GM23338 (cell line): ENCODE results near the gene DEXI. TPM values are rescaled to one million over a fixed set of nuclear protein-coding genes. Genes with fewer than 3 reads are reported as not detected.

Source experiments
- ATAC-seq: fragments of 200-7000 bp; cut with Tn5 transposase; 3 replicates; pipeline ENCODE4 v1.9.1; 2020
- DNase-seq: peaks from one replicate; pipeline ENCODE4 v3.0.0-alpha.2; 2015; ENCODE audit warnings: low spot score
- H2AFZ ChIP-seq: fragments of 200-600 bp; sonication (generic); 2 replicates; pipeline ENCODE4 v1.8.0; 2016; ENCODE audit warnings: antibody characterized with exemption, mild to moderate bottlenecking, moderate library complexity
- H3F3A ChIP-seq: fragments of 200-600 bp; sonication (generic); replicated peaks from 2 replicates; pipeline ENCODE4 v1.8.0; 2017; ENCODE audit warnings: antibody characterized with exemption, mixed run types, low read depth
- H3K27ac ChIP-seq: fragments of 200-600 bp; sonication (generic); 2 replicates; pipeline ENCODE4 v1.6.1; 2016; ENCODE audit warnings: low read depth
- H3K27me3 ChIP-seq: fragments of 200-600 bp; sonication (generic); 2 replicates; pipeline ENCODE4 v1.8.0; 2016; ENCODE audit warnings: mild to moderate bottlenecking, mixed run types, moderate library complexity; ENCODE audit not compliant: insufficient read depth
- H3K36me3 ChIP-seq: fragments of 200-600 bp; sonication (generic); 2 replicates; pipeline ENCODE4 v1.8.0; 2016; ENCODE audit warnings: mild to moderate bottlenecking; ENCODE audit not compliant: insufficient read depth
- H3K4me1 ChIP-seq: fragments of 200-600 bp; sonication (generic); 2 replicates; pipeline ENCODE4 v1.8.0; 2016; ENCODE audit warnings: mild to moderate bottlenecking, moderate library complexity; ENCODE audit not compliant: insufficient read depth
- H3K4me2 ChIP-seq: fragments of 200-600 bp; sonication (generic); 2 replicates; pipeline ENCODE4 v1.7.1; 2017; ENCODE audit warnings: mixed run types
- H3K4me3 ChIP-seq: fragments of 200-600 bp; sonication (generic); 2 replicates; pipeline ENCODE4 v1.6.1; 2016; ENCODE audit warnings: mixed run types
- H3K79me2 ChIP-seq: fragments of 200-600 bp; sonication (generic); replicated peaks from 2 replicates; pipeline ENCODE4 v1.8.0; 2017; ENCODE audit warnings: mild to moderate bottlenecking; ENCODE audit not compliant: insufficient read depth
- H3K9me2 ChIP-seq: fragments of 200-600 bp; sonication (generic); 2 replicates; pipeline ENCODE4 v1.8.0; 2017; ENCODE audit not compliant: insufficient read depth
- H4K20me1 ChIP-seq: fragments of 200-600 bp; sonication (generic); replicated peaks from 2 replicates; pipeline ENCODE4 v1.8.0; 2017; ENCODE audit warnings: mild to moderate bottlenecking; ENCODE audit not compliant: insufficient read depth
- H3K27ac Mint-ChIP-seq: 2 replicates; pipeline ENCODE4 v1.8.0; 2020; ENCODE audit warnings: inconsistent platforms, mild to moderate bottlenecking, moderate library complexity, mixed read lengths
- H3K27me3 Mint-ChIP-seq: 3 replicates; pipeline ENCODE4 v1.8.0; 2022; ENCODE audit warnings: low read depth, mild to moderate bottlenecking, moderate library complexity, mixed read lengths, inconsistent platforms; ENCODE audit not compliant: insufficient read depth, poor library complexity
- H3K36me3 Mint-ChIP-seq: 3 replicates; pipeline ENCODE4 v1.8.0; 2021; ENCODE audit warnings: low read depth, mild to moderate bottlenecking, inconsistent platforms, moderate library complexity, mixed read lengths
- H3K4me1 Mint-ChIP-seq: 3 replicates; pipeline ENCODE4 v1.8.0; 2020; ENCODE audit warnings: mild to moderate bottlenecking, inconsistent platforms, mixed read lengths
- H3K4me3 Mint-ChIP-seq: 3 replicates; pipeline ENCODE4 v1.8.0; 2021; ENCODE audit warnings: moderate library complexity, mild to moderate bottlenecking, inconsistent platforms, mixed read lengths
- H3K9me3 Mint-ChIP-seq: 3 replicates; pipeline ENCODE4 v1.8.0; 2020; ENCODE audit warnings: moderate library complexity, mild to moderate bottlenecking, inconsistent platforms, mixed read lengths
- CREB1 ChIP-seq: fragments of 250-450 bp; sonication (Bioruptor Pico); IDR thresholded peaks from 2 replicates; pipeline ENCODE4 v1.5.0; 2020; ENCODE audit warnings: low read depth, mild to moderate bottlenecking, moderate library complexity
- JUNB ChIP-seq: IDR thresholded peaks from one replicate; pipeline ENCODE4 v1.6.1; 2016; ENCODE audit warnings: antibody characterized with exemption; ENCODE audit not compliant: unreplicated experiment
- POLR2AphosphoS5 ChIP-seq: IDR thresholded peaks from 2 replicates; pipeline ENCODE4 v1.6.1; 2016; ENCODE audit warnings: antibody characterized with exemption, low read depth
- ZNF114 ChIP-seq: fragments of 250-450 bp; sonication (Bioruptor Pico); IDR thresholded peaks from 2 replicates; pipeline ENCODE4 v1.5.0; 2020; ENCODE audit warnings: mild to moderate bottlenecking, moderate library complexity
- ZNF331 ChIP-seq: fragments of 250-450 bp; sonication (Bioruptor Pico); IDR thresholded peaks from 2 replicates; pipeline ENCODE4 v1.5.0; 2020; ENCODE audit warnings: low read depth, mild to moderate bottlenecking, moderate library complexity
- ZNF462 ChIP-seq: fragments of 250-450 bp; sonication (Bioruptor Pico); IDR thresholded peaks from 2 replicates; pipeline ENCODE4 v1.5.0; 2020; ENCODE audit warnings: mild to moderate bottlenecking, moderate library complexity
- polyA plus RNA-seq: library from polyadenylated mRNA; unstranded; fragments of >200 nt; fragmentation: Nextera tagmentation; extraction: Ambion mirVana; gene quantifications from 2 replicates; pipeline ENCODE4 v1.2.1, GENCODE V29; 2016
- total RNA-seq: library from RNA; depleted of rRNA; stranded (reverse); fragments of >200 nt; shearing (Covaris generic); gene quantifications from 2 replicates; pipeline ENCODE4 v1.2.3, GENCODE V29; 2014
- TF ChIP-seq, protein P1 (sequence below), 2 experiments: fragments of 200-600 bp in 1 of 2; sonication (generic) in 1 of 2; conservative IDR thresholded peaks; 2 replicates each; pipeline versions ENCODE4 v1.5.1 to v1.6.1; 2016 to 2017; ENCODE audit warnings: antibody characterized with exemption in 2 of 2, low read depth in 2 of 2, mild to moderate bottlenecking in 2 of 2, moderate library complexity in 1 of 2
- TF ChIP-seq, protein P2 (sequence below): IDR thresholded peaks from one replicate; pipeline ENCODE4 v1.6.1; 2018; ENCODE audit warnings: antibody characterized with exemption; ENCODE audit not compliant: unreplicated experiment

DEXI gene
- total and polyA plus RNA-seq, 2 experiments from 2014 or later = 26.5 to 58.2 TPM

- ATAC-seq = peak; percentile 69
- TF ChIP-seq ZNF331 (CRISPR knock-in tag) (no peak), JUNB (no peak), POLR2AphosphoS5 (no peak), ZNF114 (CRISPR knock-in tag) (no peak), CREB1 (CRISPR knock-in tag) (no peak), ZNF462 (CRISPR knock-in tag) (no peak)
- TF ChIP-seq, protein P1, sequence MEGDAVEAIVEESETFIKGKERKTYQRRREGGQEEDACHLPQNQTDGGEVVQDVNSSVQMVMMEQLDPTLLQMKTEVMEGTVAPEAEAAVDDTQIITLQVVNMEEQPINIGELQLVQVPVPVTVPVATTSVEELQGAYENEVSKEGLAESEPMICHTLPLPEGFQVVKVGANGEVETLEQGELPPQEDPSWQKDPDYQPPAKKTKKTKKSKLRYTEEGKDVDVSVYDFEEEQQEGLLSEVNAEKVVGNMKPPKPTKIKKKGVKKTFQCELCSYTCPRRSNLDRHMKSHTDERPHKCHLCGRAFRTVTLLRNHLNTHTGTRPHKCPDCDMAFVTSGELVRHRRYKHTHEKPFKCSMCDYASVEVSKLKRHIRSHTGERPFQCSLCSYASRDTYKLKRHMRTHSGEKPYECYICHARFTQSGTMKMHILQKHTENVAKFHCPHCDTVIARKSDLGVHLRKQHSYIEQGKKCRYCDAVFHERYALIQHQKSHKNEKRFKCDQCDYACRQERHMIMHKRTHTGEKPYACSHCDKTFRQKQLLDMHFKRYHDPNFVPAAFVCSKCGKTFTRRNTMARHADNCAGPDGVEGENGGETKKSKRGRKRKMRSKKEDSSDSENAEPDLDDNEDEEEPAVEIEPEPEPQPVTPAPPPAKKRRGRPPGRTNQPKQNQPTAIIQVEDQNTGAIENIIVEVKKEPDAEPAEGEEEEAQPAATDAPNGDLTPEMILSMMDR (conservative IDR thresholded peaks at IDR 0.05; ENCODE audit: low read depth in 2 of 2) = no peak
- TF ChIP-seq, protein P2, sequence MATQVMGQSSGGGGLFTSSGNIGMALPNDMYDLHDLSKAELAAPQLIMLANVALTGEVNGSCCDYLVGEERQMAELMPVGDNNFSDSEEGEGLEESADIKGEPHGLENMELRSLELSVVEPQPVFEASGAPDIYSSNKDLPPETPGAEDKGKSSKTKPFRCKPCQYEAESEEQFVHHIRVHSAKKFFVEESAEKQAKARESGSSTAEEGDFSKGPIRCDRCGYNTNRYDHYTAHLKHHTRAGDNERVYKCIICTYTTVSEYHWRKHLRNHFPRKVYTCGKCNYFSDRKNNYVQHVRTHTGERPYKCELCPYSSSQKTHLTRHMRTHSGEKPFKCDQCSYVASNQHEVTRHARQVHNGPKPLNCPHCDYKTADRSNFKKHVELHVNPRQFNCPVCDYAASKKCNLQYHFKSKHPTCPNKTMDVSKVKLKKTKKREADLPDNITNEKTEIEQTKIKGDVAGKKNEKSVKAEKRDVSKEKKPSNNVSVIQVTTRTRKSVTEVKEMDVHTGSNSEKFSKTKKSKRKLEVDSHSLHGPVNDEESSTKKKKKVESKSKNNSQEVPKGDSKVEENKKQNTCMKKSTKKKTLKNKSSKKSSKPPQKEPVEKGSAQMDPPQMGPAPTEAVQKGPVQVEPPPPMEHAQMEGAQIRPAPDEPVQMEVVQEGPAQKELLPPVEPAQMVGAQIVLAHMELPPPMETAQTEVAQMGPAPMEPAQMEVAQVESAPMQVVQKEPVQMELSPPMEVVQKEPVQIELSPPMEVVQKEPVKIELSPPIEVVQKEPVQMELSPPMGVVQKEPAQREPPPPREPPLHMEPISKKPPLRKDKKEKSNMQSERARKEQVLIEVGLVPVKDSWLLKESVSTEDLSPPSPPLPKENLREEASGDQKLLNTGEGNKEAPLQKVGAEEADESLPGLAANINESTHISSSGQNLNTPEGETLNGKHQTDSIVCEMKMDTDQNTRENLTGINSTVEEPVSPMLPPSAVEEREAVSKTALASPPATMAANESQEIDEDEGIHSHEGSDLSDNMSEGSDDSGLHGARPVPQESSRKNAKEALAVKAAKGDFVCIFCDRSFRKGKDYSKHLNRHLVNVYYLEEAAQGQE = no peak
- Histone ChIP-seq H2AFZ (no peak overlapping the region; the same call in 1 of the 2 replicates), H4K20me1 (no peaks in the 10 kb centered on the region), H3K4me3 (no peak overlapping the region), H3K9me2 (no peaks in the 10 kb centered on the region), H3K36me3 (no peaks in the 10 kb centered on the region; the same call in 1 of the 2 replicates), H3F3A (0 out of 2 replicates have a peak, but pooled peaks cover 5% of the 10 kb centered on the region), H3K4me2 (no peak overlapping the region), H3K27me3 (no peaks in the 10 kb centered on the region), H3K79me2 (no peaks in the 10 kb centered on the region), H3K4me1 (no peaks in the 10 kb centered on the region), H3K27ac (peak overlapping the region; percentile 41; the same call in 1 of the 2 replicates)
- Mint-ChIP-seq H3K4me3 (no peak overlapping the region), H3K4me1 (peaks cover 11% of the 10 kb centered on the region), H3K9me3 (no peaks in the 10 kb centered on the region), H3K27me3 (peaks cover 2% of the 10 kb centered on the region), H3K27ac (peak overlapping the region; percentile 75; the same call in 1 of the 2 replicates), H3K36me3 (no peaks in the 10 kb centered on the region)
- DNase-seq = peak; percentile 48
These were observed 37.7 kb upstream of the DEXI start for GRCh38 chr16:10979717-10980601.
